NCI-H748 treated with DMSO at 0.1 percent for 48 hours (cell line): ENCODE results near the gene C1orf50.
"Not testable (repeated sequence)": the region's sequence is repeated elsewhere in the genome, so short reads cannot be mapped to it uniquely, and the experiment has no call there.

ENCODE experiments used
- DNase-seq: peaks from one replicate; lab custom pipeline; 2025; lab: John Stamatoyannopoulos, UW

The C1orf50 gene

GRCh38 chr1:42801832-42802473, 34.9 kb downstream of the C1orf50 start:
- no peak for DNase-seq

GRCh38 chr1:42806171-42806570, 39.1 kb downstream of the C1orf50 start:
- no peak for DNase-seq

GRCh38 chr1:42806593-42806992, 39.5 kb downstream of the C1orf50 start:
- DNase-seq = no peak

GRCh38 chr1:42807056-42807668, 40.1 kb downstream of the C1orf50 start:
- no peak for DNase-seq

GRCh38 chr1:42814815-42815214, 47.8 kb downstream of the C1orf50 start:
- not testable (repeated sequence) for DNase-seq

- peak; percentile 100 for DNase-seq
These were observed 49.0 kb downstream of the C1orf50 start for GRCh38 chr1:42815941-42816584.

GRCh38 chr1:42816585-42817439, 49.8 kb downstream of the C1orf50 start, which contains the start of the genes ERMAP and SVBP:
Gene ERMAP (plus strand): TSS chr1:42817122. CDS start chr1:42830449, 13,327 bp downstream.
Gene SVBP (minus strand): TSS chr1:42817397. CDS start chr1:42816544, 853 bp downstream.
- DNase-seq = peak; percentile 100

GRCh38 chr1:42817440-42817767, 50.4 kb downstream of the C1orf50 start:
- DNase-seq = no peak

- no peak for DNase-seq
These were observed 50.9 kb downstream of the C1orf50 start for GRCh38 chr1:42817976-42818375.

- no peak for DNase-seq
These were observed 53.8 kb downstream of the C1orf50 start for GRCh38 chr1:42820813-42821212.

- no peak for DNase-seq
These were observed 54.6 kb downstream of the C1orf50 start for GRCh38 chr1:42821690-42822089.

GRCh38 chr1:42822800-42823392, 55.8 kb downstream of the C1orf50 start:
- DNase-seq = peak; percentile 95

- DNase-seq = no peak
These were observed 57.5 kb downstream of the C1orf50 start for GRCh38 chr1:42824481-42825035.

- DNase-seq = no peak
These were observed 58.2 kb downstream of the C1orf50 start for GRCh38 chr1:42825036-42825851.
